DND-41 (cell line): Measurements from ENCODE around the gene VAPB.

ENCODE experiments used
- EZH2 ChIP-seq: IDR thresholded peaks from 3 replicates; pipeline ENCODE4 v1.6.1; 2012; ENCODE audit warnings: borderline replicate concordance, low read depth, mild to moderate bottlenecking, moderate library complexity, low read length, inconsistent platforms; ENCODE audit not compliant: severe bottlenecking
- TF ChIP-seq, protein P1 (sequence below): IDR thresholded peaks from 2 replicates; pipeline ENCODE4 v1.5.1; 2012; ENCODE audit warnings: borderline replicate concordance, low read length, moderate library complexity, mild to moderate bottlenecking; ENCODE audit not compliant: poor library complexity, severe bottlenecking; ENCODE audit errors: extremely low read depth

DNA sequence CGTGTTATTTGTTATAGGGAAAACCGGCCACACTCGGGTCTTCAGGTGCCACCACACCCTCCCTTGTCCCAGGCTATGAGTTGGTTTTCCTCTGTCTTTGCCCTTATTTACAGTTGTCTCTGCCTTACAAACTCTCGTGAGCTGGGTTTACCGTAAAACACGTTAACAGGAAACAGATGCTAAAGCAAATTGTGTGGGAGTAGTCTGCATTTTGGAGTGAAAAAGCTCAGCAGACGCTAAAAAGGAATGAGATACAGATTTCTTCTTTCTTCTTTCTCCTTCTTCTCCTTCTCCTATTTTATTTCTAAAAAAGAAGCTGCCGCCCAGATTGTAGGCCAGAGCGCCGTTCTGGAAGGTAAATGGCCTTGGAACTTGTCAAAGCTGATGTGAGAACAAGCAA is 74.2 kb downstream of the VAPB start:
- TF ChIP-seq, protein P1, sequence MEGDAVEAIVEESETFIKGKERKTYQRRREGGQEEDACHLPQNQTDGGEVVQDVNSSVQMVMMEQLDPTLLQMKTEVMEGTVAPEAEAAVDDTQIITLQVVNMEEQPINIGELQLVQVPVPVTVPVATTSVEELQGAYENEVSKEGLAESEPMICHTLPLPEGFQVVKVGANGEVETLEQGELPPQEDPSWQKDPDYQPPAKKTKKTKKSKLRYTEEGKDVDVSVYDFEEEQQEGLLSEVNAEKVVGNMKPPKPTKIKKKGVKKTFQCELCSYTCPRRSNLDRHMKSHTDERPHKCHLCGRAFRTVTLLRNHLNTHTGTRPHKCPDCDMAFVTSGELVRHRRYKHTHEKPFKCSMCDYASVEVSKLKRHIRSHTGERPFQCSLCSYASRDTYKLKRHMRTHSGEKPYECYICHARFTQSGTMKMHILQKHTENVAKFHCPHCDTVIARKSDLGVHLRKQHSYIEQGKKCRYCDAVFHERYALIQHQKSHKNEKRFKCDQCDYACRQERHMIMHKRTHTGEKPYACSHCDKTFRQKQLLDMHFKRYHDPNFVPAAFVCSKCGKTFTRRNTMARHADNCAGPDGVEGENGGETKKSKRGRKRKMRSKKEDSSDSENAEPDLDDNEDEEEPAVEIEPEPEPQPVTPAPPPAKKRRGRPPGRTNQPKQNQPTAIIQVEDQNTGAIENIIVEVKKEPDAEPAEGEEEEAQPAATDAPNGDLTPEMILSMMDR: no peak
- no peak for TF ChIP-seq EZH2
